ENCODE measurements around the gene LUC7L3.
A peak's percentile ranks its signal among the peaks of the same experiment; 100 is the strongest.

The LUC7L3 gene

DNA sequence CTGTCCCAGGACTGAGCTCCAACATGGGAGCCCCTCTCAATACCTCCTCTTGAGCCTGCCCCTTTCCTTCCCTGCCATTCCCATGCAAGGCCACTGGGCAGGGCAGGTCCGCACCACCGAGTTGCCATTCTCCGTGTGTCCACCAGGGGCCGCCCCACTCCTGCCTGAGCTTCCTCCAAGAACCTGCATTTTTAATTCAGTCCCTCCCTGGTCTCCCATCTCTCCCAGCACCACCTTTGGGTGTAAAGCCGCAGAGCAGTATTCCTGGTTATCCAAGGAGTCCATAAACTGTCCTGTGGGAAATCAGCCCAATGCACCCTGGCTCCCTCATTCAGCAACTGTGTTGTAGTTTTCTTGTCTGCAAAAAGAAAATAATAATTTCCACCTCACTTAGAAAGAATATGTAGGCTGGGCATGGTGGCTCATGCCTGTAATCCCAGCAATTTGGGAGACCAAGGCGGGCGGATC, 63.8 kb downstream of the LUC7L3 start:
- Histone ChIP-seq H3K36me3 (no peaks in the 10 kb centered on the region), H3K27ac (peak overlapping the region; percentile 6), H3K27me3 (ENCODE audit: insufficient read depth, low read depth, severe bottlenecking) (no peaks in the 10 kb centered on the region), H3K9me3 (ENCODE audit: severe bottlenecking) (no peaks in the 10 kb centered on the region), H3K4me3 (ENCODE audit: low read depth, low read length) (no peak overlapping the region)
- DNase-seq: peak; percentile 97
- TF ChIP-seq, protein P1, sequence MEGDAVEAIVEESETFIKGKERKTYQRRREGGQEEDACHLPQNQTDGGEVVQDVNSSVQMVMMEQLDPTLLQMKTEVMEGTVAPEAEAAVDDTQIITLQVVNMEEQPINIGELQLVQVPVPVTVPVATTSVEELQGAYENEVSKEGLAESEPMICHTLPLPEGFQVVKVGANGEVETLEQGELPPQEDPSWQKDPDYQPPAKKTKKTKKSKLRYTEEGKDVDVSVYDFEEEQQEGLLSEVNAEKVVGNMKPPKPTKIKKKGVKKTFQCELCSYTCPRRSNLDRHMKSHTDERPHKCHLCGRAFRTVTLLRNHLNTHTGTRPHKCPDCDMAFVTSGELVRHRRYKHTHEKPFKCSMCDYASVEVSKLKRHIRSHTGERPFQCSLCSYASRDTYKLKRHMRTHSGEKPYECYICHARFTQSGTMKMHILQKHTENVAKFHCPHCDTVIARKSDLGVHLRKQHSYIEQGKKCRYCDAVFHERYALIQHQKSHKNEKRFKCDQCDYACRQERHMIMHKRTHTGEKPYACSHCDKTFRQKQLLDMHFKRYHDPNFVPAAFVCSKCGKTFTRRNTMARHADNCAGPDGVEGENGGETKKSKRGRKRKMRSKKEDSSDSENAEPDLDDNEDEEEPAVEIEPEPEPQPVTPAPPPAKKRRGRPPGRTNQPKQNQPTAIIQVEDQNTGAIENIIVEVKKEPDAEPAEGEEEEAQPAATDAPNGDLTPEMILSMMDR (IDR thresholded peaks at IDR 0.05; ENCODE audit: low read depth, low read length): peak; percentile 99

DNA sequence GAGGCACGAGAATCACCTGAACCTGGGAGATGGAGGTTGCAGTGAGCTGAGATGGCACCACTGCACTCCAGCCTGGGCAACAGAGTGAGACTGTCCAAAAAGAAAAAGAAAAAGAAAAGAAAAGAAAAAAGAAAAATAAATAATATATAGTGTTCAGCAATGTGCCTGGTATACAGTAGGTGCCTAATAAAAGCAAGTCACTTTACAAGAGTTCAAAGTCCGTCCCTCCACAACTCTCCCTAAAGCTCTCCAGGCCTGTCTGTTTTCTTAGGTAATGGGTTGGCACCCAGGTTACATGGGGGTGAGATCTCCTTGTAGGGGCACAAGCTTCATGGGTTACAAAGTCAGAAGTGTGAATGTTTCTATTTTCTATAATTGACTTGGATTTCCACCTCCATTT, 64.5 kb downstream of the LUC7L3 start:
- H3K9me3 ChIP-seq (ENCODE audit: severe bottlenecking): no peaks in the 10 kb centered on the region
- H3K27me3 ChIP-seq (ENCODE audit: insufficient read depth, low read depth, severe bottlenecking): no peaks in the 10 kb centered on the region
- H3K36me3 ChIP-seq: no peaks in the 10 kb centered on the region
- peak overlapping the region; percentile 6; the same call in 1 of the 2 replicates for H3K27ac ChIP-seq
- TF ChIP-seq, protein P1 (IDR thresholded peaks at IDR 0.05; ENCODE audit: low read depth, low read length): no peak
- no peak overlapping the region for H3K4me3 ChIP-seq (ENCODE audit: low read depth, low read length)
- DNase-seq: no peak

DNA sequence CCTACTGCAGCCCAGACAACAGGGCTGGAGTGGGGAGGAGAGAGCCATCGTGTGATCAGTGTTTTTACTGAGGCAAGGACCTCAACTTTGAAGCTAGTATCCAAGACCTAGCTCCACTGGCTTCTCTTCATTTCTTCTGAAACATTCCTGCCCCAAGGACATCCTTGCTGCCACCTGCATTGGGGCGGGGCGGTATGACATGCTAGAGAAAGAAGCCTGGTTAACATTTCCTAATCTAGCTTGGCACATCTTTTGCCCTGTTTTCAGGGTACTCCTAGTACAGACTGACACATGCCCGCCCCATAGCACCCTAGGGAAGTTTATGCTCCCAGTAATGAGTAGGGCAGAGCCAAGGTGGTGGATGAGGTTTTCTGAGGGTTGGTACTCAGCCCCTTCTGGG, 65.7 kb downstream of the LUC7L3 start:
- Histone ChIP-seq H3K4me3 (ENCODE audit: low read depth, low read length) (no peak overlapping the region), H3K27ac (peak overlapping the region; percentile 99), H3K27me3 (ENCODE audit: insufficient read depth, low read depth, severe bottlenecking) (no peaks in the 10 kb centered on the region), H3K9me3 (ENCODE audit: severe bottlenecking) (no peaks in the 10 kb centered on the region), H3K36me3 (no peaks in the 10 kb centered on the region)
- TF ChIP-seq, protein P1 (IDR thresholded peaks at IDR 0.05; ENCODE audit: low read depth, low read length): no peak
- DNase-seq: no peak

DNA sequence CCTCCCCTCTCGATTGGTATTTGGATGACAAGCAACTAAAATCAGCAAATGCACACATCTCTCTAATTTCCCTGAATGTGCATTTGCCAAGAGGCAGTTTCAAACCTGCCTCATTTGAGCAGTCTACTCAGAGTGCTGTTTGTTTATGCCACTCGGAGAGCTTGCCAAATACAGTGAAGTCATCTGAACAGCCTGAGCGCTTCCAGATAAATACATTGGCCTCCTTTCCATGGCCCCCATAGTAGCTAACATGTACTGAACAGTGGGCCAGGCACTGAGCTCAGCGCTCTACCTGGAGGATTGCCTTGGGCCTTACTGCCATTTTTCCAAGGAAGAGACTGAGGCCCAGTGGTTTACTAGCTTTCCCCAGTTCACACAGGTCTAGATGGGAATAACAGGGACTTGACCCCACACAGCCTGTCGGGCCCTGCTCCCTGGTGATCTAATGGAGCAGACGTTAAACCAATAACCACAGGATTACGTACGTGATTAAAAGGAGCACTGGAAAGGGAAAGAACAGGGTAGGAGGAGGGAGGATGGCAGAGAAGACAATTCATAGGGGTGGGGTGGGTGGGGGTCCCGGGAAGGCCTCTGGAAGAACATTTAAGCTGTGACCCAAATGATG, 66.7 kb downstream of the LUC7L3 start:
- Histone ChIP-seq H3K36me3 (no peaks in the 10 kb centered on the region), H3K9me3 (ENCODE audit: severe bottlenecking) (no peaks in the 10 kb centered on the region), H3K4me3 (ENCODE audit: low read depth, low read length) (no peak overlapping the region), H3K27ac (peak overlapping the region; percentile 99), H3K27me3 (ENCODE audit: insufficient read depth, low read depth, severe bottlenecking) (no peaks in the 10 kb centered on the region)
- TF ChIP-seq, protein P1 (IDR thresholded peaks at IDR 0.05; ENCODE audit: low read depth, low read length): no peak
- DNase-seq: peak; percentile 94

DNA sequence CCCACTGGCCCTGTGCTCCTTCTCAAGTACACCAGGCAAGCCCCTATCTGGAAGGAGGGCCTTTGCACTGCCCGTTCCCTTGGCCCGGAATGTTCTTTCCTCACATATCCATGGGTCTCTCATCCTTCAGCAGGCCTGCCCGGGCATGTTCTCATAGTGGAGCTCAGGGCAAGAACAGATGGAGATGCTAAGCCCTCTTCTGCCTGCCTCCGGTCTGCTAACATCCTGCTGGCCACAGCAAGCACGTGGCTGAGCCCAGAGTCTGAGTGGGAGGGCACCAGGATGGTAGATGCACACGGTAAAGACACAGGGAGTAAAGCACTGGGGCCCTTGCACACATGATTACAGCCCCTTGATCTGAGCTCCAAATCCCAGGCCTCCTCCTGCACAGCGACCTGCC, 67.7 kb downstream of the LUC7L3 start:
- Histone ChIP-seq H3K27me3 (ENCODE audit: insufficient read depth, low read depth, severe bottlenecking) (no peaks in the 10 kb centered on the region), H3K36me3 (no peaks in the 10 kb centered on the region), H3K4me3 (ENCODE audit: low read depth, low read length) (no peak overlapping the region), H3K9me3 (ENCODE audit: severe bottlenecking) (no peaks in the 10 kb centered on the region), H3K27ac (peak overlapping the region; percentile 99)
- DNase-seq: peak; percentile 99
- TF ChIP-seq, protein P1 (IDR thresholded peaks at IDR 0.05; ENCODE audit: low read depth, low read length): no peak

DNA sequence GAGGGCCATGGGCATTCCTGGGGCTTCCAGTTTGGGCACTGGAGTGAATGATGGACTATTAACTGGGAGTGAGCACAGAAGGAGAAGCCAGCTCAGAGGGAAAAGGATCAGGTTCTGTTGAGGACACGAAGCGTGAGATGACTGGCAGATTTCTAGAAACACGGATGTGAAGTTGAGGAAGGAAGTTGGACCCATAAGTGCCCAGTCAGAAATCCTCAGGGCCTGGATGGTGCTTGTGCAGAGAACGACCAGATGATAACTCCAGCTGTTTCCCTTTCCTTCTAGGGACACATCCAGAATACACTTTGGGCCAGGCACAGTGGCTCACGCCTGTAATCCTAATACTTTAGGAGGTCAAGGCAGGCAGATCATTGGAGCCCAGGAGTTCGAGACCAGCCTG, 71.2 kb downstream of the LUC7L3 start:
- DNase-seq: no peak
- no peaks in the 10 kb centered on the region for H3K36me3 ChIP-seq
- no peak overlapping the region for H3K27ac ChIP-seq
- TF ChIP-seq, protein P1 (IDR thresholded peaks at IDR 0.05; ENCODE audit: low read depth, low read length): no peak
- no peaks in the 10 kb centered on the region for H3K9me3 ChIP-seq (ENCODE audit: severe bottlenecking)
- no peaks in the 10 kb centered on the region for H3K27me3 ChIP-seq (ENCODE audit: insufficient read depth, low read depth, severe bottlenecking)
- no peak overlapping the region for H3K4me3 ChIP-seq (ENCODE audit: low read depth, low read length)
